GM23248 (cell line): Measurements from ENCODE around the gene TGFB1I1. TPM values are rescaled to one million over a fixed set of nuclear protein-coding genes. Genes with fewer than 3 reads are reported as not detected.

ENCODE experiments used
- DNase-seq: peaks from one replicate; pipeline ENCODE4 v3.0.0-alpha.2; 2015
- H2AFZ ChIP-seq: fragments of 200-600 bp; sonication (generic); 2 replicates; pipeline ENCODE4 v1.6.1; 2016; ENCODE audit warnings: antibody characterized with exemption
- H3F3A ChIP-seq: fragments of 200-600 bp; sonication (generic); 2 replicates; pipeline ENCODE4 v1.6.1; 2016; ENCODE audit warnings: mild to moderate bottlenecking, antibody characterized with exemption, mixed run types; ENCODE audit not compliant: insufficient read depth
- H3K27ac ChIP-seq: fragments of 200-600 bp; sonication (generic); 2 replicates; pipeline ENCODE4 v1.5.1; 2016; ENCODE audit warnings: mild to moderate bottlenecking
- H3K27me3 ChIP-seq: fragments of 200-600 bp; sonication (generic); replicated peaks from 2 replicates; pipeline ENCODE4 v1.6.1; 2016; ENCODE audit warnings: mild to moderate bottlenecking; ENCODE audit not compliant: insufficient read depth
- H3K36me3 ChIP-seq: fragments of 200-600 bp; sonication (generic); 2 replicates; pipeline ENCODE4 v1.6.1; 2016; ENCODE audit warnings: low read depth, mild to moderate bottlenecking
- H3K4me1 ChIP-seq: fragments of 200-600 bp; sonication (generic); 2 replicates; pipeline ENCODE4 v1.6.1; 2016; ENCODE audit warnings: mild to moderate bottlenecking; ENCODE audit not compliant: insufficient read depth
- H3K4me2 ChIP-seq: fragments of 200-600 bp; sonication (generic); one replicate; pipeline ENCODE4 v1.6.1; 2016; ENCODE audit warnings: mild to moderate bottlenecking; ENCODE audit not compliant: unreplicated experiment
- H3K4me3 ChIP-seq: fragments of 200-600 bp; sonication (generic); 2 replicates; pipeline ENCODE4 v1.5.1; 2016; ENCODE audit warnings: mild to moderate bottlenecking
- H3K79me2 ChIP-seq: fragments of 200-600 bp; sonication (generic); 2 replicates; pipeline ENCODE4 v1.6.1; 2016; ENCODE audit warnings: mild to moderate bottlenecking; ENCODE audit not compliant: insufficient read depth
- H3K9ac ChIP-seq: fragments of 200-600 bp; sonication (generic); 2 replicates; pipeline ENCODE4 v1.6.1; 2016; ENCODE audit warnings: mild to moderate bottlenecking
- H3K9me2 ChIP-seq: fragments of 200-600 bp; sonication (generic); 2 replicates; pipeline ENCODE4 v1.6.1; 2016; ENCODE audit warnings: mixed run types, mild to moderate bottlenecking, moderate library complexity; ENCODE audit not compliant: insufficient read depth
- H3K9me3 ChIP-seq: fragments of 200-600 bp; sonication (generic); one replicate; pipeline ENCODE4 v1.6.1; 2017; ENCODE audit warnings: low read depth
- H4K20me1 ChIP-seq: fragments of 200-600 bp; sonication (generic); 2 replicates; pipeline ENCODE4 v1.6.0; 2016; ENCODE audit not compliant: insufficient read depth
- EZH2 ChIP-seq: fragments of 200-600 bp; sonication (generic); IDR thresholded peaks from 2 replicates; pipeline ENCODE4 v1.6.1; 2018; ENCODE audit warnings: antibody characterized with exemption, mild to moderate bottlenecking; ENCODE audit not compliant: insufficient read depth, poor library complexity, severe bottlenecking
- EZH2phosphoT487 ChIP-seq: fragments of 200-600 bp; sonication (generic); IDR thresholded peaks from 2 replicates; pipeline ENCODE4 v1.6.1; 2018; ENCODE audit warnings: antibody characterized with exemption, moderate library complexity, mild to moderate bottlenecking, low read depth; ENCODE audit not compliant: insufficient read depth
- WGBS, 2 experiments: methylation state at CpG; one replicate each; pipeline ENCODE4 v1.1.6; 2015 to 2017; ENCODE audit warnings: low lambda C conversion rate in 2 of 2, low coverage in 1 of 2; ENCODE audit errors: missing lambda C conversion rate in 2 of 2; 5-methylcytosine and 5-hydroxymethylcytosine counted together
- in situ Hi-C: fragments of 300-500 bp; cut with MboI; formaldehyde crosslinking; loops from 2 replicates; pipeline ENCODE4 v1.15.0; 2020
- polyA plus RNA-seq: library from polyadenylated mRNA; unstranded; fragments of >200 nt; fragmentation: Nextera tagmentation; extraction: Ambion mirVana; gene quantifications from 2 replicates; pipeline ENCODE4 v1.2.1, GENCODE V29; 2016
- total RNA-seq: library from RNA; depleted of rRNA; stranded (reverse); fragments of >200 nt; shearing (Covaris generic); gene quantifications from 2 replicates; pipeline ENCODE4 v1.2.3, GENCODE V29; 2014

TGFB1I1 gene
- total and polyA plus RNA-seq, 2 experiments from 2014 or later: 88.5 to 174 TPM

GRCh38 chr16:31451201-31451600 is 20.8 kb upstream of the TGFB1I1 start:
- H3K36me3 ChIP-seq: no peaks in the 10 kb centered on the region
- peak overlapping the region; percentile 49 for H3K4me2 ChIP-seq
- no peak overlapping the region for H3K4me3 ChIP-seq
- 0 out of 2 replicates have a peak overlapping the region, but pooled peaks have one; percentile 3 for H2AFZ ChIP-seq
- no peak overlapping the region for H3K27ac ChIP-seq
- H3F3A ChIP-seq: peaks cover 33% of the 10 kb centered on the region
- no peaks in the 10 kb centered on the region for H3K9me3 ChIP-seq
- no peak for DNase-seq
- no peaks in the 10 kb centered on the region for H3K9me2 ChIP-seq
- in situ Hi-C loops: no loop called here
- 77 to 84% methylated on average over 5 of the region's 5 CpGs for WGBS, 2 experiments
- H3K9ac ChIP-seq: peak overlapping the region; percentile 33; the same call in 1 of the 2 replicates
- TF ChIP-seq EZH2: no peak
- TF ChIP-seq EZH2phosphoT487: no peak
- H4K20me1 ChIP-seq: no peaks in the 10 kb centered on the region
- H3K4me1 ChIP-seq: peaks cover 40% of the 10 kb centered on the region
- H3K27me3 ChIP-seq: no peaks in the 10 kb centered on the region
- peaks cover 29% of the 10 kb centered on the region for H3K79me2 ChIP-seq

GRCh38 chr16:31451681-31452351 is 20.1 kb upstream of the TGFB1I1 start:
- no peaks in the 10 kb centered on the region for H3K9me2 ChIP-seq
- 50 to 53% methylated on average over 11 of the region's 11 CpGs for WGBS, 2 experiments
- H3F3A ChIP-seq: peaks cover 33% of the 10 kb centered on the region
- H4K20me1 ChIP-seq: no peaks in the 10 kb centered on the region
- peak; percentile 89 for DNase-seq
- H3K36me3 ChIP-seq: no peaks in the 10 kb centered on the region
- in situ Hi-C loops: no loop called here
- H2AFZ ChIP-seq: 0 out of 2 replicates have a peak overlapping the region, but pooled peaks have one; percentile 3
- peak overlapping the region; percentile 49 for H3K4me2 ChIP-seq
- H3K4me3 ChIP-seq: no peak overlapping the region
- peaks cover 45% of the 10 kb centered on the region for H3K4me1 ChIP-seq
- no peaks in the 10 kb centered on the region for H3K9me3 ChIP-seq
- peak overlapping the region; percentile 64 for H3K9ac ChIP-seq
- peaks cover 35% of the 10 kb centered on the region for H3K79me2 ChIP-seq
- no peak for TF ChIP-seq EZH2
- TF ChIP-seq EZH2phosphoT487: no peak
- no peaks in the 10 kb centered on the region for H3K27me3 ChIP-seq
- H3K27ac ChIP-seq: peak overlapping the region; percentile 94

- H3K27me3 ChIP-seq: no peaks in the 10 kb centered on the region
- DNase-seq: peak; percentile 91
- H3K4me3 ChIP-seq: peak overlapping the region; percentile 52
- in situ Hi-C loops: no loop called here
- H3K4me2 ChIP-seq: peak overlapping the region; percentile 49
- H3K27ac ChIP-seq: peak overlapping the region; percentile 94
- H4K20me1 ChIP-seq: no peaks in the 10 kb centered on the region
- no peaks in the 10 kb centered on the region for H3K9me3 ChIP-seq
- peak overlapping the region; percentile 30; the same call in 1 of the 2 replicates for H2AFZ ChIP-seq
- WGBS, 2 experiments: 29 to 41% methylated on average over 2 to 3 of the region's 3 CpGs
- H3K9ac ChIP-seq: peak overlapping the region; percentile 70
- TF ChIP-seq EZH2phosphoT487 (no peak), EZH2 (no peak)
- peaks cover 44% of the 10 kb centered on the region for H3K79me2 ChIP-seq
- no peaks in the 10 kb centered on the region for H3K9me2 ChIP-seq
- peaks cover 33% of the 10 kb centered on the region for H3F3A ChIP-seq
- no peaks in the 10 kb centered on the region for H3K36me3 ChIP-seq
- peaks cover 54% of the 10 kb centered on the region for H3K4me1 ChIP-seq
Observed at GRCh38 chr16:31452631-31453106, 19.3 kb upstream of the TGFB1I1 start.

GRCh38 chr16:31453255-31454204 is 18.4 kb upstream of the TGFB1I1 start:
- H3K36me3 ChIP-seq: no peaks in the 10 kb centered on the region
- no peaks in the 10 kb centered on the region for H3K27me3 ChIP-seq
- peak overlapping the region; percentile 70 for H3K9ac ChIP-seq
- H3K9me3 ChIP-seq: no peaks in the 10 kb centered on the region
- no peaks in the 10 kb centered on the region for H3K9me2 ChIP-seq
- H3K27ac ChIP-seq: peak overlapping the region; percentile 94
- DNase-seq: peak; percentile 75
- H4K20me1 ChIP-seq: no peaks in the 10 kb centered on the region
- no peak overlapping the region; the same call in 1 of the 2 replicates for H2AFZ ChIP-seq
- H3K4me3 ChIP-seq: peak overlapping the region; percentile 52
- no peak for TF ChIP-seq EZH2phosphoT487
- TF ChIP-seq EZH2: no peak
- H3K4me1 ChIP-seq: peaks cover 56% of the 10 kb centered on the region
- in situ Hi-C loops: no loop called here
- peaks cover 52% of the 10 kb centered on the region for H3K79me2 ChIP-seq
- peak overlapping the region; percentile 49 for H3K4me2 ChIP-seq
- 11 to 13% methylated on average over 17 to 20 of the region's 20 CpGs for WGBS, 2 experiments
- H3F3A ChIP-seq: peaks cover 33% of the 10 kb centered on the region
